GM13976 (cell line): ENCODE data around the gene CTIF.

ENCODE experiments used
- DNase-seq: peaks from one replicate; pipeline ENCODE4 v3.0.0; 2012; ENCODE audit warnings: low spot score
- in situ Hi-C: fragments of 300-500 bp; cut with MboI; formaldehyde crosslinking; loops from one replicate; pipeline ENCODE4 v1.12.0; 2022; ENCODE audit warnings: low sequenced_read_pairs, mixed read lengths, inconsistent platforms; ENCODE audit not compliant: unreplicated experiment
- TF ChIP-seq, protein P1 (sequence below): IDR thresholded peaks from 2 replicates; pipeline ENCODE4 v1.5.1; 2012; ENCODE audit warnings: borderline replicate concordance, mild to moderate bottlenecking; ENCODE audit not compliant: insufficient read depth; ENCODE audit errors: extremely low read depth, missing control alignments, control extremely low read depth

The CTIF gene

DNA sequence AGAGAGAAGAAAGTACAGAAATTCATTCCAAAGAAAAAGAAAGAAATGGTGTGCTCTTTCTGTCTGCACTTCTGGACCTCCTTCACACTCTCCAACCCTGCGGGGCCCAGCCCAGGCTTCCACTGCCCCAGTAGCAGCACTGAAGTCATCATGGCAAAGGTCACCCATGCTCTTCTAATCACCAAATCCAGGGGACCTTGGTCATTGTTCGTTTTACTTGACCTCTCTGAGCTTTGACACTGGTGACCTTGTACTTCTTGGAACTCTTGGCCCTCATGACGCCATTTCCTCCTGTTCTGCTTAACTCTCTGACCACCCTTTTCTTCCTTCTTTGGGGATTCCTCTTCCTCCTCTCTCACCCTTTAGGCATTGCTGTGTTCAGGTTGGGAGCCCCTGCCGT lies 306.3 kb downstream of the CTIF start:
- DNase-seq: no peak
- in situ Hi-C loops: no loop called here
- TF ChIP-seq, protein P1, sequence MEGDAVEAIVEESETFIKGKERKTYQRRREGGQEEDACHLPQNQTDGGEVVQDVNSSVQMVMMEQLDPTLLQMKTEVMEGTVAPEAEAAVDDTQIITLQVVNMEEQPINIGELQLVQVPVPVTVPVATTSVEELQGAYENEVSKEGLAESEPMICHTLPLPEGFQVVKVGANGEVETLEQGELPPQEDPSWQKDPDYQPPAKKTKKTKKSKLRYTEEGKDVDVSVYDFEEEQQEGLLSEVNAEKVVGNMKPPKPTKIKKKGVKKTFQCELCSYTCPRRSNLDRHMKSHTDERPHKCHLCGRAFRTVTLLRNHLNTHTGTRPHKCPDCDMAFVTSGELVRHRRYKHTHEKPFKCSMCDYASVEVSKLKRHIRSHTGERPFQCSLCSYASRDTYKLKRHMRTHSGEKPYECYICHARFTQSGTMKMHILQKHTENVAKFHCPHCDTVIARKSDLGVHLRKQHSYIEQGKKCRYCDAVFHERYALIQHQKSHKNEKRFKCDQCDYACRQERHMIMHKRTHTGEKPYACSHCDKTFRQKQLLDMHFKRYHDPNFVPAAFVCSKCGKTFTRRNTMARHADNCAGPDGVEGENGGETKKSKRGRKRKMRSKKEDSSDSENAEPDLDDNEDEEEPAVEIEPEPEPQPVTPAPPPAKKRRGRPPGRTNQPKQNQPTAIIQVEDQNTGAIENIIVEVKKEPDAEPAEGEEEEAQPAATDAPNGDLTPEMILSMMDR: no peak

DNA sequence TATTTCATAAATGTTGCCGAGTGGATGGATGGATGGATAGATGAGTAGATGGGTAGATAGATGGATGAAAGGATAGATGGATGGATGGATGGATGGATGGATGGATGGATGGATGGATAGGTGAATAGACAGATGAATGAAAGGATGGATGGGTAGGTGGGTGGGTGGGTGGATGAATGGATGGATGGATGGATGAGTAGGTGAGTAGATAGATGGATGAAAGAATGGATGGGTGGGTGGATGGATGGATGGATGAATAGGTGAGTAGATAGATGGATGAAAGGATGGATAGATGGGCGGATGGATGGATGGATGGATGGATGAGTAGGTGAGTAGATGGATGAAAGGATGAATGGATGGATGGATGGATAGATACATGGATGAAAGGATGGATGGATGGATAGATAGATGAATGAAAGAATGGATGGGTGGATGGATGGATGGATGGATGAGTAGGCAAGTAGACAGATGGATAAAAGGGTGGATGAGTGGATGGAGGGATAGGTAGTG lies 307.6 kb downstream of the CTIF start:
- TF ChIP-seq, protein P1: no peak
- in situ Hi-C loops: no loop called here
- DNase-seq: no peak

DNA sequence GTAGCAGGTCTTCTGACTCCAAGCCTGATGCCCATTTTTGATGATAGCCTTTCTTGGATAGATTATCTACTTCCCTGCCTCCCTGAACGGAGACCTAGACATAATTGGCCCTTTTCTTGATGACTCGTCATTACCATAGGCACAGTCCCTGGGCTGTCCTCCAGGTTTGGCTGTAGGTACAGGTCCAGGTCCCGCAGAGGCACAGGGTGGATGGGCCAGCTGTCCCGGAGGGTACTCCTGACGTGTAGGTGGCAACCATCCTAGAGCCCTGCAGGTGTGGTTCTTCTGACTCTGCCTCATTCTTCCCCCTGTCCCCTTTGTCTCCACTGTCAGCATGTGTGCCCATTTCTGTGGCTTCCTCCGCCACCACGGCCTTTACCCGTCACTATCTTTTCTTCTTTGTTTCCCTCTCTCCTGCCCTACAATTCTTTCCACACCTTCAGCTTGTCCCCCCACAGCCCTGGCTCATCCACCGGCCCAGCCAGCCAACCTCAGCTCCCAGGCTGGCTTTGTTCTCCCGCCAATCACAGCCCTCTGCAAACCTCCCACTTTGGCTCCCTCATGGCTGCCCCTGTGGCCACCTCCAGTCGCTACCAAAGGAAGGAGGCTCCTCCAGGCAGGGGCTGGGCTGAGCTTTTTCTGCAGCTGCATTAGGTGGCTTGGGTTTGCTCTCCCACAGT lies 309.1 kb downstream of the CTIF start:
- DNase-seq: no peak
- TF ChIP-seq, protein P1: no peak
- in situ Hi-C loops: no loop called here

DNA sequence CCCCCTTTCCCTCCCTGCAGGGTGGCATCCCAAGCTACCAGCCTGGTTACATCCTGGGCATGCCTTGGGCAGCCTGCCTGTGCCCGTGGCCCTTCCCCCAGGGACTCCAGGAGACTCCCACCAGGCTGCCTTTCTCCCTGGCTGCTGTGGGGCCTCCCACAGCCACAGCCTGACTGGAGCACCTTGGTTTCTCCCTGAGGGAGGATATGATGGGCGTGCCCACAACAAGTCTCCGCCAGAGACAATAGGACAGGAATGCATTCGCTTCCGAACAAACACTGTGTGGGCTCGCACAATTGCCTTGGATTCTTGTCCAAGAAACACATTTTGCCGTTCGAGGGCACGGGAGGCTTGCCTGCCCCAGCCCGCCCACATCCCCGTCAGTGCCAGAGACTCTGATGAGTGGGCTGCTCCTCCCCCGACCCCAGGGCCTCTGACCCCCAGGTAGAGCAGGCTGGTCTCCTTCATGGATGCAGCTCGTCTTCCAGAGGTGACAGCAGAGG lies 309.9 kb downstream of the CTIF start:
- TF ChIP-seq, protein P1: no peak
- in situ Hi-C loops: no loop called here
- DNase-seq: no peak

DNA sequence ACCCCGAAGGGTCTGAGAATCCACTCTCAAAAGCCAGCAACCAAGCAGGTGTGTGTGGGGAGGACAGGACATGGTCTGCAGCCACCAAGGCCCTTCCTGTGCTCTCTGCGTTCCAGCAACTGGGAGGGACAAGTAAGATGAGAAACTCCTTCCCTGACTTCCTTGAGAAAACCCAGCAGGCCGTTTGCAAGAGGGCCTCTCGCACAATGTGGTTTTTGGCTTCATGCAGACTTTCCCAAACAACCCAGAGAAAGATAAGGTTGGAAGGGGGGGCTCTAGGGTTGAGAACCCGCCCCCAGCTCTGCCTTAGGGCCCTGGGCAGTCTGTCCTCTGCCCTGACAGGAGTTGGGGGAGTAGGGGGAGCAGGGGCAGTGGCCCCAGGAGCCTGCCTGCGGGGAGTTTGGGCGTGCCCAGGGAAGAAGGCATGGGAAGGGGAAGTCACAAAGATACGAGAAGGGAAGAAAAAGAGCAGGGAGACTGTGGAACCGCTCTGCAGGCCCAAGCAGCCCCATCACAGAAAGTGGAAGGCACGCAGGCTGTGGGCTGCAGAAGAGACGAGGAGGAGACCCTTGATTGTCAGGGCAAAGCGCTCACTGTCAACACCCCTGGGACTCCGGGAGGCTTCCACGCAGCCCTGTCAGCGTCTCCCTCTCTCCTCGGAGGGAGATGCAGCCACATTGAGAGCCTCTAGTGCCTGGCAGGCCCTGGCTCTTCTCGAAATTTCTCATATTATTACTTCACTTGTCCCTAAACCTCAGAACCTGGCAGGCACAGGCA lies 312.2 kb downstream of the CTIF start:
- TF ChIP-seq, protein P1: no peak
- no peak for DNase-seq
- in situ Hi-C loops: no loop called here

DNA sequence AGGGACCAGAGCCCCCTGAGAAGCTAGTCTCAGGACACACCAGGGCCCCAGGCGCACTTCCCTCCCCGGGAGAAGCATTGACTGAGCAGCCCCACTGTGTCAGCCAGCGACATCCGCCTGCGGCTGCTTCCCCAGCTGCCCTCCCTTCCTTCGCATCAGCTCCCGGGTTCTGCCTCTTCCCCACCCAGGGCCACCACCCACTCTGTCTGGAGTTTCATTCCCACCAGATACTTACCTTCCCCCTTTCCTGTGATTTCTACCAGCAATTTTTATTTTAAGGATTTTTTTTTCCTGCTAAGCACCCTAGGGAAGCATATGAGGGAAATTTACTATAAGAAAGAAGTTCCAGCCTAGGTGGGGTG lies 312.7 kb downstream of the CTIF start:
- TF ChIP-seq, protein P1: no peak
- no peak for DNase-seq
- in situ Hi-C loops: no loop called here
